Heart right ventricle (tissue), 16 donors: ENCODE measurements around the gene KCNIP2. TPM values are rescaled to one million over a fixed set of nuclear protein-coding genes. Genes with fewer than 3 reads are reported as not detected.

Experiments used
- ATAC-seq, 8 donors: fragments of 200-7000 bp; cut with Tn5 transposase; one replicate each; pipeline ENCODE4 v1.9.1; 2020; ENCODE audit warnings: mild to moderate bottlenecking in 8 of 8, moderate library complexity in 8 of 8, moderate number of reproducible peaks in 1 of 8
- DNase-seq, 2 donors: peaks; one replicate each; pipeline ENCODE4 v3.0.0-alpha.2; 2020
- H3K27ac ChIP-seq, 10 donors: fragments of 200-600 bp; sonication (generic) in 2 of 10; one replicate each; pipeline versions ENCODE4 v1.5.0 to v1.8.0; 2020 to 2022; ENCODE audit warnings: mild to moderate bottlenecking in 3 of 10
- H3K27me3 ChIP-seq, 7 donors: fragments of 200-600 bp; one replicate each; pipeline ENCODE4 v1.8.0; 2021 to 2022; ENCODE audit warnings: mild to moderate bottlenecking in 2 of 7
- H3K36me3 ChIP-seq, 9 donors: fragments of 200-600 bp; sonication (generic) in 1 of 9; one replicate each; pipeline versions ENCODE4 v1.5.0 to v1.8.0; 2020 to 2022; ENCODE audit warnings: mild to moderate bottlenecking in 2 of 9
- H3K4me1 ChIP-seq, 9 donors: fragments of 200-600 bp; sonication (generic) in 1 of 9; one replicate each; pipeline versions ENCODE4 v1.5.0 to v1.8.0; 2020 to 2022; ENCODE audit warnings: mild to moderate bottlenecking in 4 of 9
- H3K4me3 ChIP-seq, 10 donors: fragments of 200-600 bp; sonication (generic) in 2 of 10; one replicate each; pipeline versions ENCODE4 v1.5.0 to v1.8.0; 2020 to 2022; ENCODE audit warnings: mild to moderate bottlenecking in 7 of 10, moderate library complexity in 2 of 10
- H3K9me3 ChIP-seq, 11 donors: fragments of 200-600 bp in 10 of 11; sonication (generic) in 2 of 11; one replicate each; pipeline versions ENCODE4 v1.5.0 to v1.8.0; 2013 to 2022; ENCODE audit warnings: mild to moderate bottlenecking in 2 of 11, control low read depth in 1 of 11, moderate library complexity in 1 of 11
- CTCF ChIP-seq, 9 donors: fragments of 200-600 bp; sonication (generic) in 2 of 9; IDR thresholded peaks; one replicate each; pipeline versions ENCODE4 v1.5.0 to v1.8.0; 2021 to 2022; ENCODE audit warnings: antibody characterized with exemption in 9 of 9, mild to moderate bottlenecking in 5 of 9, moderate library complexity in 1 of 9
- WGBS, 2 donors: extraction: QIAGEN DNeasy Blood & Tissue Kit; methylation state at CpG; one replicate each; pipeline ENCODE4 v1.1.7; 2013; ENCODE audit warnings: inconsistent platforms in 1 of 2; 5-methylcytosine and 5-hydroxymethylcytosine counted together
- intact Hi-C, 10 donors: fragments of 100-400 bp; cut with DNase I; formaldehyde crosslinking; loops; one replicate each; pipeline versions ENCODE4 v1.11.1 to v1.14.2; 2022
- polyA plus RNA-seq, 2 donors: library from polyadenylated mRNA; stranded (reverse); fragments of 200-250 nt; gene quantifications; one replicate each; pipeline ENCODE4 v1.2.3, GENCODE V29; 2013
- total RNA-seq, 10 donors: library from RNA; stranded (reverse); fragmentation: NEBNext Ultra II Directional in 3 of 10; extraction: Animal tissue kit (Norgen Biotek cat#: 25700) in 3 of 10; gene quantifications; one replicate each; pipeline versions ENCODE4 v1.2.1 to v1.2.4, GENCODE V29; 2021 to 2023
- donor health status: Arrhythmogenic right ventricular cardiomyopathy.
- donor health status: ischemic (EF 13 %, LVEDD 7.1; RV severe dilation, severe dysfunction).
- donor health status: healthy with polysubstance abuse.
- donor health status: DM: no; HTN: yes; CAD: no.
- donor health status: DM: no; HTN: no; CAD: no.
- donor health status: ischemic (EF 25% LVEDD 6.9; RV normal size, moderate dysfunction).
- donor health status: ischemic (EF 25% LVEDD 5.7; RV mildly dilated, moderate dysfunction).
- donor health status: healthy.
- donor health status: DM: yes; HTN: yes; CAD: no.
- donor health status: Ischemic cardiomyopathy.
- donor health status: ischemic (EF 35%, LVEDD 5.7; RV mildly dilated, moderate dysfunction).
- donor health status: nonischemic (EF 11% LVEDD 7.7; RV severe dilation, severe dysfunction).
- donor health status: DM: yes; HTN: yes; CAD: no.
- donor health status: PGD.
- donor health status: ischemic (EF 29% LVEDD 5.4; RV normal size, mild dysfunction).
- donor health status: nonischemic (EF 23%, LVEDD 6.1; RV moderate dilation, normal function).

Gene KCNIP2
- total and polyA plus RNA-seq, 12 donors: 15.5 to 707 (median 251) TPM

GRCh38 chr10:101857802-101858476, 14.3 kb upstream of the KCNIP2 start:
- ATAC-seq (peak in 6 of 8 donors; percentile 19 to 68 (median 52)), DNase-seq (no peak)
- H3K27ac ChIP-seq: peak overlapping the region in 9 of 10 donors; percentile 10 to 64 (median 31)
- H3K27me3 ChIP-seq: no peaks in the 10 kb centered on the region
- peaks cover 0 to 23% (median 2%) of the 10 kb centered on the region in 9 donors for H3K36me3 ChIP-seq
- WGBS, 2 donors: 31 to 56% methylated on average over 1 of the region's 1 CpG
- peaks cover 3 to 44% (median 38%) of the 10 kb centered on the region in 9 donors for H3K4me1 ChIP-seq
- H3K9me3 ChIP-seq: peaks cover 0 to 15% (median 8%) of the 10 kb centered on the region in 11 donors
- no peak for TF ChIP-seq CTCF (IDR thresholded peaks at IDR 0.05)
- intact Hi-C loops: loop anchor here in 1 of 10 donors (2.0 kb wide), 1 partner anchor 29 kb away; no protein-coding TSS in a partner anchor
- H3K4me3 ChIP-seq: no peak overlapping the region

- no peak for TF ChIP-seq CTCF (IDR thresholded peaks at IDR 0.05)
- H3K36me3 ChIP-seq: peaks cover 0 to 10% (median 0%) of the 10 kb centered on the region in 9 donors
- peaks cover 6 to 53% (median 45%) of the 10 kb centered on the region in 9 donors for H3K4me1 ChIP-seq
- peak overlapping the region in 4 of 10 donors; percentile 3 to 62 (median 46) for H3K27ac ChIP-seq
- no peaks in the 10 kb centered on the region for H3K27me3 ChIP-seq
- intact Hi-C loops: no loop called here
- H3K4me3 ChIP-seq: no peak overlapping the region
- ATAC-seq (no peak), DNase-seq (no peak)
- H3K9me3 ChIP-seq: peaks cover 0 to 15% (median 8%) of the 10 kb centered on the region in 11 donors
These were observed 13.0 kb upstream of the KCNIP2 start for GRCh38 chr10:101856626-101857025.

- no peak overlapping the region for H3K4me3 ChIP-seq
- no peaks in the 10 kb centered on the region for H3K27me3 ChIP-seq
- no peak for TF ChIP-seq CTCF (IDR thresholded peaks at IDR 0.05)
- peaks cover 0 to 30% (median 9%) of the 10 kb centered on the region in 9 donors for H3K36me3 ChIP-seq
- intact Hi-C loops: no loop called here
- H3K27ac ChIP-seq: peak overlapping the region in 8 of 10 donors; percentile 3 to 55 (median 42)
- DNase-seq: no peak
- no peaks in the 10 kb centered on the region for H3K9me3 ChIP-seq
- peaks cover 3 to 55% (median 44%) of the 10 kb centered on the region in 9 donors for H3K4me1 ChIP-seq
- ATAC-seq: peak; percentile 49 to 90 (median 58)
- 35 to 50% methylated on average over 4 of the region's 4 CpGs for WGBS, 2 donors
These were observed 8.0 kb upstream of the KCNIP2 start for GRCh38 chr10:101851411-101852116.

- H3K27me3 ChIP-seq: no peaks in the 10 kb centered on the region
- H3K9me3 ChIP-seq: no peaks in the 10 kb centered on the region
- intact Hi-C loops: no loop called here
- peak overlapping the region in 5 of 10 donors; percentile 3 to 55 (median 46) for H3K27ac ChIP-seq
- no peak overlapping the region for H3K4me3 ChIP-seq
- TF ChIP-seq CTCF (IDR thresholded peaks at IDR 0.05): no peak
- H3K36me3 ChIP-seq: peaks cover 0 to 39% (median 16%) of the 10 kb centered on the region in 9 donors
- ATAC-seq (no peak), DNase-seq (no peak)
- H3K4me1 ChIP-seq: peaks cover 3 to 48% (median 38%) of the 10 kb centered on the region in 9 donors
- WGBS, 2 donors: 88 to 93% methylated on average over 3 of the region's 3 CpGs
These were observed 7.1 kb upstream of the KCNIP2 start for GRCh38 chr10:101850749-101851148.
